GM21576 (cell line): ENCODE data around the gene CELSR1.

Experiments used
- ATAC-seq: cut with Tn5 transposase; IDR thresholded peaks from one replicate; pipeline ENCODE4 v1.9.1; 2021; ENCODE audit warnings: mild to moderate bottlenecking, moderate library complexity; ENCODE audit not compliant: unreplicated experiment

The CELSR1 gene

GRCh38 chr22:46574993-46575910 lies 37.8 kb upstream of the CELSR1 start:
- ATAC-seq: no peak

- ATAC-seq: no peak
Observed at GRCh38 chr22:46574438-46574992, 37.1 kb upstream of the CELSR1 start.

DNA sequence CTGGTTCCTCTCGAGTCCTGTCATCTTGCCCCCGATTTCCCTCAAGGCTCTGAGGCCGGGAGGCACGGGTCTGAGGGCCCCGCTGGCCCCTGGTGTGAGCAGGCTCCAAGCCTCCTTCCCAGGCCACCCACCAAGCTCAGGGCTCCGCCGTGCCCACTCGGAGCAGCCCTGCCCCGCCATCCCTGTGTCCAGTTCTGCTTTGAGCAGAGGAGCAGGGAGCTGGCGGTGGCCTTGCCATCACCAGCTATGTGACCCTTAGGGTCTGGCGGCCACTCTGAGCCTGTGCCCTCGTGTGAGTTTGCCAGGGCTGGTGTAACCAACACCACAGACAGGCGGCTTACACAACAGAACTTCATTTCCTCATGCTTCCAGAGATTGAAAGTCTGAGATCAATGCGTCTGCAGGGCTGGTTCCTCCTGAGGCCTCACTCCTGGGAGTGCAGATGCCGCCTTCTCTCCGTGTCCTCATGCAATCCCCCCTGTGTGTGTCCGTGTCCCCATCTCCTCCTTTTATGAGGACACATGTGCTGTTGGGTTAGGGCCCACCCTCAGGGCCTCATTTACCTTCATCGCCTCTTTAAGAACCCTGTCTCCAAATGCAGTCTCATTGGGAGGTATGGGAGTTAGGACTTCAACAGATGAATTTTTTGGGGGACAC lies 36.5 kb upstream of the CELSR1 start:
- no peak for ATAC-seq

- ATAC-seq: no peak
Observed at GRCh38 chr22:46572911-46573780, 35.7 kb upstream of the CELSR1 start.

DNA sequence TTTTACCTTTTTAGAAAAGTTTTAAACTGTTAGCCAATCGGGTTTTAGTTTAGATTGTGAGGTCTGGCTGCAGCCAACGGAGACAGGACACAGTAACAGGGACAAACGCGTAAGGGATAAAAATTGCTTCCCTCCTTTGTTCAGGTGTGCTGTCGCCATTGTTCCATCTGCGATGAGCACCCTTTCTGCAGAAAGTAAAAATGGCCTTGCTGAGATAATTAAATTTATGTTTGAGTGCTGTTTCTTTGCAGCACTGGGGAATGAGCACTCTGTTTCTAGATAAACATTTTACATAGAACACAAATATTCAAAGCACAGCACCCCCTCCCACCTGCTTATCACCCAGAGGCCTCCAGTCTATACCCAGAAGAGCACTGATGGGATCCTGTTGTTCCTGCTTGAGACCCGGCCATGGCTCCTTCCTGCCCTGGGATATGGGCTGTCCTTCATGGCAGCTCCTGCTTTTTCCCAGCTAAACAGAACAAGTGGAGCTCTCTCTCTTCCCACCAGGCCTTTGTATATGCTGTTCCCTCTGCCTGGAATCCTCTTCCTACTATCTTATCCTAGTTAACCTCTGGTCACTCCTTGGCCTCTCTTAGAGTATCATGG lies 34.3 kb upstream of the CELSR1 start:
- no peak for ATAC-seq

- no peak for ATAC-seq
Observed at GRCh38 chr22:46569848-46570695, 32.7 kb upstream of the CELSR1 start.

DNA sequence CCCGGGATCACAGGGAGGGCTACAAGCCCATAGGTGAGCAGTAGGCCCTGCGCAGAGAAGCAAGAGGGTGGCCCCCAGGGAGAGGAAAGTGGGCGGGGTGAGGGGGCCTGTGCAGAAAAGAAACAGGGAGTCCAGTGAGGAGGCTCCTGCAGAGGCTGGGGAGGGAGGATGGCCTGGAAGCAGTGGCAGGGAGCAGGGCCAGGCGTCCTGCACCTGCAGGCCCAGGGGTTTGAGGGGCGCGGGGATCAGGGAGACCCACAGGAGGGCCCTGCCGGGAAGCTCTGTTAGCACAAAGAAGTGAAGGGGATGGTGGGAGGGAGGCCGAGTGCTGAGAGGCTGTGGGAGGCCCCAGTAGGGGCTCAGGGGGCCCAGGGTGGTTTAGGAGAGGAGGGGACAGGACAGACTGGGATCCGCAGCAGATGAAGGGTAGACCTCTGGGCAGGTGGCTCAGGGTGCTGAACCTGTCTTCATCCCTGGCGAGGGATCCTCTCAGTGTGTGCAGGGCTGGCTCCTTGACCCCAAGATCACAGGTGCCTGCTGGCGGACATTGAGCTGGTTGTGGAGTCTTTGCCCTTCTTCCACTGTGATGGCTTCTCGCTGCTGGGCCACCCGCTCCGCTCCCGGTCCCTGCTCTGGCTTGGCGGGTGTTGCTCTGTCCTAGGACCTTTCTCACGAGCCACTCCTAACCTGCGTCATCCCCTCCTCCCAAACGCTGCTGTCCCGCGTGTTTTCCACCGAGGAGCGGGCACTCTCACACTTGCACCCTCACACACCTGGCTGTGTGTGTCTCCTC lies 31.8 kb upstream of the CELSR1 start:
- ATAC-seq: no peak

- ATAC-seq: no peak
Observed at GRCh38 chr22:46568102-46568809, 30.8 kb upstream of the CELSR1 start.

DNA sequence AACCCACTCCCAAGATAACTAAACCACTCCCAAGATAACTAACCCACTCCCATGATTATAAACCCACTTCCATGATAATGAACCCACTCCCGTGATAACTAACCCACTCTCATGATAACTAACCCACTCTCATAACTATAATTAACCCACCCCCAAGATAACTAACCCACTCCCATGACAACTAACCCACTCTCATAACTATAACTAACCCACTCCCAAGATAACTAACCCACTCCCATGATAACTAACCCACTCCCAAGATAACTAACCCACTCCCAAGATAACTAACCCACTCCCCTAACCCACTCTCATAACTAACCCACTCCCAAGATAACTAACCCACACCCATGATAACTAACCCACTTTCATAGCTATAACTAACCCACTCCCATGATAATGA lies 30.1 kb upstream of the CELSR1 start:
- ATAC-seq: no peak

DNA sequence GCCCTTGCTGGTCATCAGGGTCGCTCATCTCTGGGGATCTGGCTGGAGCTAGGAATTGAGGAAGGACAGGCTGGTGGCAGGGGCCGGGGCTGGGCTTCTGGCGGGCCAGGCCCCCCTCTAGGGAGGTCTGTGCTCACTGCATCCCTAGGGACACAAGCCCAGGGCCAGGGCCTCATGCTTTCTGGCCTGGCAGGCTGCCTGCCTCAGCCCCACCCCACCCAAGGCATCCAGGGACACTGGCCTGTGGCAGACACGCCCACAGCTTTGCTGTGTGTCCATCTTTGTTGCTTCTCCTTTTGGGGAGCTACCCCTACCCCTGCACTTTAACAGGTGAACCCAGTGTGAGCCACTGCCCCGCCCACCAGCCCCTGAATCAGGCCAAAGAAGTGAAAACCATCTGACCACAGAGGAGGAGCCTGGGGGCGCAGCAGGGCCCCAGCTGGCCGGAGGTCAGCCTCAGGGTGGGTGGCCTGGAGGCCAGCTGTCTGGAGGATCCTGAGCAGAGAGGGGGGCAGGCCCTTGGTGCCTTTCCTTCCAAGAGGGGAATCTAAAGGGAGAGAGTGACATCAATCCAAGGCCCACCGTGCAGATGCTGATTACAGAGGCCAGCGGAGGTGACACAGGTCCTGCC lies 26.8 kb upstream of the CELSR1 start:
- ATAC-seq: no peak

GRCh38 chr22:46563381-46564083 lies 26.1 kb upstream of the CELSR1 start:
- ATAC-seq: no peak

- no peak for ATAC-seq
Observed at GRCh38 chr22:46561435-46561905, 24.1 kb upstream of the CELSR1 start.

GRCh38 chr22:46560696-46561295 lies 23.4 kb upstream of the CELSR1 start:
- ATAC-seq: no peak

DNA sequence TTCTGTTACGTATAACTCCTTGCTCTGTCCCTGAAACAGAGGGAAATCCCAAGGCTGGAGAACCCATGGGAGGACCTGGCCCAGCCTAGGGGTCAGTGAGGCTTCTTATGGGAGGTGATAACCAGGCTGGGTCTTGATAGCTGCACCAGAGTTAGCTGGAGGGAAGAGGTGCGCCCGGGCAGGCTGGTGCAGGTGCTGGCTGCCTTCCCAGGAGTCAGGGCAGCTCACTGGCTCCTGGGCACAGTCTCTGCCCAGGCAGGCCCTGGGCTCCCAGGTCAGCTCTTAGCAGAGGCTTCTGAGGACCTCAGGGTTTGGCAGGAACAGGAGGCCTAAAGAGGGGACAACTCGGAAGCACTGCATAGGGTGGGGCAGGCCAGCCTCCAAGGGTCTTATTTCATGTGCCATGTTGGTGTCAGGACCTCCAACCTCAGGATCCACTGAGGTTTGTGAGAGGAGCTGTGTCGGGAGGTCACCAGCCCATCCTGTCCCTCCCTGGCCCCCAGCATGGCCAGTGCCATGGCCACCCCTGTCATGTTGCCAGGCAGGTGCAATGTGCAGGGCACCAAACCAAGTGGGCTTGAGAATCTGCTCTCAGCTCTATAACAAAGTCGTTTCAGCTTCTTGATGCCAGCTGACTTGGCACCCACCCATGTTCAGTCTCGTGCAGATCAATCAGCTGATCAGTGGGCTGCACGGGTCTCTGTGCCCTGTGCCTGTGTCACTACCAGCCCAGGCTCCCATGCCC lies 20.5 kb upstream of the CELSR1 start:
- ATAC-seq: no peak

DNA sequence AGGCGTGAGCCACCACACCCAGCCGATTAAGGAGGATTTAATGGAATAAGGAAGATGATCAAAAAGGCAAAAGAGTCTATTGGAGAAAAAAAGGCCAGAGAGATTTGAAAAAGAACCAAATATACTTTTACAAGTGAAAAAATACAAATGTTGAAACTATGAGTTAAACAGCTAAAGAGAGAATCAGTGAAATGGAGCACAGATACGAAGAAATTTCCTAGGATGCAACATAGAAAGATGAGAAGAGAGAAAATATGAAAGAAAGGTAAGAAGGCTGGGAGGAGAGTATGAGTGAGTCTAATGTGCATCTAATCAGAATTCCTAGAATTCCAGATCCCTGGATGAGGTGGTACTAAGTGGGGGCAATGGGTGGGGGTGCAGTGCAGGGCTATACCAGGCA lies 19.4 kb upstream of the CELSR1 start:
- ATAC-seq: no peak

- no peak for ATAC-seq
Observed at GRCh38 chr22:46553189-46553588, 15.8 kb upstream of the CELSR1 start.
